GM12878 (cell line): Measurements from ENCODE around the gene APOL4. TPM values are rescaled to one million over a fixed set of nuclear protein-coding genes. Genes with fewer than 3 reads are reported as not detected.

Source experiments
- ATAC-seq: fragments of 200-7000 bp; cut with Tn5 transposase; 3 replicates; pipeline ENCODE4 v1.9.1; 2020; ENCODE audit warnings: mild to moderate bottlenecking, moderate library complexity
- BruUV-seq: library from RNA; stranded (reverse); fragments of 400-500 nt; replicated peaks from 2 replicates; lab custom pipeline; 2021; lab: Mats Ljungman, UMichigan
- CTCF ChIA-PET: fragments of 300-600 bp; sonication (Branson Sonifier 250); formaldehyde crosslinking; extraction: SDS; loops from one replicate; lab custom pipeline; 2021; ENCODE audit warnings: inconsistent platforms; lab: Yijun Ruan, JAX
- POLR2A ChIA-PET: fragments of 350-600 bp; formaldehyde crosslinking; extraction: SDS; loops from one replicate; lab custom pipeline; 2021; ENCODE audit warnings: inconsistent platforms; lab: Charles Lee
- RAD21 ChIA-PET: fragments of 300-600 bp; sonication (Branson Sonifier 250); formaldehyde crosslinking; loops from one replicate; lab custom pipeline; 2023; ENCODE audit warnings: antibody characterized with exemption; ENCODE audit not compliant: unreplicated experiment; lab: Charles Lee
- SMC1A ChIA-PET: fragments of 300-600 bp; sonication (Branson Sonifier 250); formaldehyde crosslinking; loops from one replicate; lab custom pipeline; 2023; ENCODE audit not compliant: unreplicated experiment, uncharacterized antibody; lab: Charles Lee
- DNase-seq: peaks from one replicate; pipeline ENCODE4 v3.0.0-alpha.2; 2011; ENCODE audit warnings: low read depth, low spot score
- FAIRE-seq: peaks from 3 replicates; lab custom pipeline; 2011; peaks lifted over from hg19 to GRCh38; lab: Jason Lieb, UNC
- H2AFZ ChIP-seq: 2 replicates; pipeline ENCODE4 v1.6.0; 2011; ENCODE audit warnings: low read depth, low read length, control low read depth; ENCODE audit not compliant: control insufficient read depth
- H3K27ac ChIP-seq: 2 replicates; pipeline ENCODE4 v1.5.1; 2011; ENCODE audit warnings: control low read depth; ENCODE audit not compliant: control insufficient read depth, insufficient read depth
- H3K27me3 ChIP-seq, 2 experiments: replicated peaks in 1 of 2; 2 replicates each; pipeline versions ENCODE4 v1.6.0 to v1.6.1; 2011; ENCODE audit warnings: low read length in 1 of 2; ENCODE audit not compliant: control insufficient read depth in 2 of 2, insufficient read depth in 2 of 2
- H3K36me3 ChIP-seq, 2 experiments: 2 replicates each; pipeline ENCODE4 v1.5.1; 2011; ENCODE audit warnings: low read length in 1 of 2; ENCODE audit not compliant: control insufficient read depth in 2 of 2, insufficient read depth in 2 of 2
- H3K4me1 ChIP-seq: 2 replicates; pipeline ENCODE4 v1.6.1; 2011; ENCODE audit warnings: mild to moderate bottlenecking, low read length, moderate library complexity, mixed read lengths; ENCODE audit not compliant: control insufficient read depth, insufficient read depth
- H3K4me2 ChIP-seq: 2 replicates; pipeline ENCODE4 v1.6.0; 2011; ENCODE audit warnings: control low read depth; ENCODE audit not compliant: control insufficient read depth, insufficient read depth
- H3K4me3 ChIP-seq: fragments of 200-600 bp; sonication (generic); 2 replicates; pipeline ENCODE4 v1.5.1; 2016
- H3K79me2 ChIP-seq: 2 replicates; pipeline ENCODE4 v1.6.0; 2011; ENCODE audit warnings: low read length; ENCODE audit not compliant: control insufficient read depth, insufficient read depth
- H3K9ac ChIP-seq: 2 replicates; pipeline ENCODE4 v1.8.0; 2011; ENCODE audit warnings: low read length, control low read depth, mixed read lengths; ENCODE audit not compliant: control insufficient read depth, insufficient read depth
- H3K9me3 ChIP-seq: replicated peaks from 3 replicates; pipeline ENCODE4 v1.5.1; 2011; ENCODE audit warnings: mild to moderate bottlenecking, low read length; ENCODE audit not compliant: control insufficient read depth, insufficient read depth
- H4K20me1 ChIP-seq: 2 replicates; pipeline ENCODE4 v1.6.0; 2011; ENCODE audit not compliant: control insufficient read depth, insufficient read depth
- BRCA1 ChIP-seq: IDR thresholded peaks from 2 replicates; pipeline ENCODE4 v1.6.1; 2011; ENCODE audit warnings: low read depth, low read length, improper control_type of control experiment
- CREB1 ChIP-seq: IDR thresholded peaks from 2 replicates; pipeline ENCODE4 v1.6.1; 2012; ENCODE audit warnings: low read depth, mild to moderate bottlenecking, inconsistent platforms
- GATAD2B ChIP-seq: fragments of 450-650 bp; conservative IDR thresholded peaks from 2 replicates; pipeline ENCODE4 v1.6.1; 2017; ENCODE audit warnings: low read depth, mild to moderate bottlenecking, moderate library complexity
- HDAC2 ChIP-seq: fragments of 200-600 bp; sonication (generic); IDR thresholded peaks from 2 replicates; pipeline ENCODE4 v1.6.1; 2017
- IKZF1 ChIP-seq: fragments of 450-650 bp; conservative IDR thresholded peaks from 2 replicates; pipeline ENCODE4 v1.6.1; 2017; ENCODE audit warnings: antibody characterized with exemption, mild to moderate bottlenecking
- JUND ChIP-seq: IDR thresholded peaks from 2 replicates; pipeline ENCODE4 v1.6.1; 2012; ENCODE audit warnings: low read depth, mild to moderate bottlenecking, low read length, improper control_type of control experiment, moderate library complexity
- MTA2 ChIP-seq: fragments of 450-650 bp; IDR thresholded peaks from 2 replicates; pipeline ENCODE4 v1.6.1; 2016; ENCODE audit warnings: low read depth, mild to moderate bottlenecking, moderate library complexity
- NFXL1 ChIP-seq: fragments of 450-650 bp; IDR thresholded peaks from 2 replicates; pipeline ENCODE4 v1.6.1; 2017; ENCODE audit warnings: antibody characterized with exemption, mild to moderate bottlenecking, borderline replicate concordance
- POLR2AphosphoS5 ChIP-seq: IDR thresholded peaks from 2 replicates; pipeline ENCODE4 v1.6.1; 2011; ENCODE audit warnings: mild to moderate bottlenecking, low read length, inconsistent platforms
- RAD21 ChIP-seq: IDR thresholded peaks from 2 replicates; pipeline ENCODE4 v1.6.1; 2011; ENCODE audit warnings: mild to moderate bottlenecking, low read depth, low read length, moderate library complexity; ENCODE audit not compliant: insufficient read depth
- RAD51 ChIP-seq: fragments of 450-650 bp; IDR thresholded peaks from 2 replicates; pipeline ENCODE4 v1.6.1; 2016; ENCODE audit warnings: moderate library complexity, mild to moderate bottlenecking, inconsistent platforms
- RB1 ChIP-seq: fragments of 450-650 bp; formaldehyde crosslinking; IDR thresholded peaks from 2 replicates; pipeline ENCODE4 v1.6.1; 2017; ENCODE audit warnings: mild to moderate bottlenecking, borderline replicate concordance
- RELA ChIP-seq: fragments of 450-650 bp; IDR thresholded peaks from 2 replicates; pipeline ENCODE4 v1.8.0; 2014; ENCODE audit warnings: borderline replicate concordance; ENCODE audit not compliant: partially characterized antibody
- TARDBP ChIP-seq: IDR thresholded peaks from 2 replicates; pipeline ENCODE4 v1.6.1; 2016; ENCODE audit warnings: borderline replicate concordance
- TBL1XR1 ChIP-seq: IDR thresholded peaks from 2 replicates; pipeline ENCODE4 v1.6.1; 2012; ENCODE audit warnings: low read depth, low read length, improper control_type of control experiment
- TCF12 ChIP-seq: IDR thresholded peaks from 2 replicates; pipeline ENCODE4 v1.6.1; 2011; ENCODE audit warnings: low read depth, mild to moderate bottlenecking, low read length
- TCF7 ChIP-seq: IDR thresholded peaks from 2 replicates; pipeline ENCODE4 v1.6.1; 2014; ENCODE audit warnings: antibody characterized with exemption, borderline replicate concordance
- WGBS: methylation state at CpG from one replicate; pipeline ENCODE4 v1.1.6; 2016; ENCODE audit warnings: low lambda C conversion rate; ENCODE audit not compliant: insufficient replicate concordance, insufficient coverage; ENCODE audit errors: missing lambda C conversion rate; 5-methylcytosine and 5-hydroxymethylcytosine counted together
- in situ Hi-C: fragments of 300-500 bp; cut with MboI; formaldehyde crosslinking; loops from 9 replicates; pipeline ENCODE4 v1.14.3; 2018; ENCODE audit warnings: mixed read lengths
- intact Hi-C: fragments of 100-400 bp; cut with micrococcal nuclease; formaldehyde crosslinking; loops from one replicate; pipeline ENCODE4 v1.14.2; 2022; ENCODE audit not compliant: unreplicated experiment
- polyA plus RNA-seq, 11 experiments: library from polyadenylated mRNA; depleted of rRNA in 4 of 11; unstranded in 6 of 11; stranded (reverse) in 5 of 11; fragments of >200 nt; fragmentation: Nextera tagmentation in 4 of 11; fragmentation: Illumina TruSeq in 1 of 11; extraction: Ambion mirVana in 4 of 11; extraction: Trizol in 1 of 11; gene quantifications; 1 replicate in 1 of 11; 2 replicates in 10 of 11; pipeline versions ENCODE4 v1.2.1 to v1.2.3, GENCODE V29; 2011 to 2016; ENCODE audit warnings: inconsistent platforms in 2 of 11, missing spikeins in 2 of 11, low read depth in 1 of 11
- total RNA-seq, 4 experiments: library from RNA; depleted of rRNA in 3 of 4; stranded (reverse); fragments of >200 nt in 3 of 4; fragmentation: Illumina TruSeq in 1 of 4; extraction: Trizol in 1 of 4; gene quantifications; 2 replicates each; pipeline versions ENCODE4 v1.2.1 to v1.2.3, GENCODE V29; 2013 to 2021
- TF ChIP-seq, protein P1 (sequence below): IDR thresholded peaks from 2 replicates; pipeline ENCODE4 v1.6.1; 2012; ENCODE audit warnings: low read depth, low read length, improper control_type of control experiment

APOL4 gene
- total and polyA plus RNA-seq, 10 of the 15 experiments (the other 5 are each of a cell fraction or from before 2014, with no cell fraction given), result 0.03 to 0.24 (median 0.19) TPM; not detected in 7

DNA sequence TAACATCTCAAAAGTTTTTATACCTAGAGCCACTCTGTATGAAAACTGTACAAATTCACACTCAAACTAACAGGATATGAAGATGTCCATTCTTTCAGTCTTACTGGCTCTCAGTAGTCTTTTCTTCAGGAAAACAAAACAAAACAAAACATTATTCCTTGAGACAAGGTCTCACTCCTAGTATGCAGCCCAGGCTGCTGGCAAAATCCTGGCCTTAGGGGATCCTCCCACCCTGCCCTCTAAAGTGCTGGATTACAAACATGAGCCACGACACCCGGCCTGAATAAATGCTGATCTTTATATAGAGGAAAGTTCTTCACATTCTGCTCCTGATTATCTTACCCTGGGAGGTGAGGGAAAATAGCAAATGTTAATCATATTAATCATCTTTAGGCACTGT lies 32.6 kb upstream of the APOL4 start:
- intact Hi-C loops (no loop called here), in situ Hi-C loops (no loop called here)
- Histone ChIP-seq H3K4me1 (peaks cover 26% of the 10 kb centered on the region), H3K9me3 (no peaks in the 10 kb centered on the region; the same call in 2 of the 3 replicates), H3K9ac (no peak overlapping the region), H3K4me2 (no peak overlapping the region), H3K4me3 (no peak overlapping the region), H3K27ac (no peak overlapping the region), H3K79me2 (peaks cover 40% of the 10 kb centered on the region), H3K36me3 (peaks cover 6 to 26% of the 10 kb centered on the region in 2 experiments; a peak in 3 of 4 replicates), H2AFZ (no peak overlapping the region), H3K27me3 (no peaks in the 10 kb centered on the region), H4K20me1 (no peaks in the 10 kb centered on the region)
- ATAC-seq (no peak), FAIRE-seq (no peak), DNase-seq (no peak)
- WGBS, result 100% methylated on average over 2 of the region's 2 CpGs
- TSS peak; percentile 1 for BruUV-seq
- ChIA-PET POLR2A (interaction anchor here (1.3 kb wide), 1 partner anchor 18 kb away, joined by 4 read pairs; the partner anchor contains the start of gene APOL1), CTCF (interaction anchor here (1.2 to 1.5 kb wide), 3 partner anchors 16 to 52 kb away, joined by 3 to 5 read pairs (median 4); no protein-coding TSS in a partner anchor), RAD21 (no interaction called here), SMC1A (interaction anchor here (1.5 to 9.5 kb wide), 3 partner anchors 10 to 52 kb away, joined by 3 to 165 read pairs (median 6); partner anchors contain the start of gene APOL1)
- TF ChIP-seq POLR2AphosphoS5, result no peak
- TF ChIP-seq, protein P1, sequence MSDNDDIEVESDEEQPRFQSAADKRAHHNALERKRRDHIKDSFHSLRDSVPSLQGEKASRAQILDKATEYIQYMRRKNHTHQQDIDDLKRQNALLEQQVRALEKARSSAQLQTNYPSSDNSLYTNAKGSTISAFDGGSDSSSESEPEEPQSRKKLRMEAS, result no peak
- no peak for TF ChIP-seq RAD21
- no peak for TF ChIP-seq TCF12
- no peak for TF ChIP-seq HDAC2
- TF ChIP-seq IKZF1, result no peak
- no peak for TF ChIP-seq BRCA1
- TF ChIP-seq RAD51, result no peak
- TF ChIP-seq JUND, result no peak
- no peak for TF ChIP-seq TBL1XR1
- no peak for TF ChIP-seq CREB1
- no peak for TF ChIP-seq TCF7
- TF ChIP-seq GATAD2B, result no peak
- no peak for TF ChIP-seq MTA2
- no peak for TF ChIP-seq RELA
- TF ChIP-seq NFXL1, result no peak
- no peak for TF ChIP-seq RB1
- TF ChIP-seq TARDBP, result no peak
